ENCODE measurements around the gene NBPF15. TPM values are rescaled to one million over a fixed set of nuclear protein-coding genes. Genes with fewer than 3 reads are reported as not detected.

NBPF15 gene
- polyA plus RNA-seq, 1 donor (not counting 4 experiments of a cell fraction or from before 2014, with no cell fraction given), result 43.6 TPM

Small RNA genes within 50 kb of the gene (small RNA-seq; reads per million reads assigned to genes)
- 0 reads per million in 3 experiments for gene AC246785.4 (ENCODE audit: insufficient read length in 3 of 3, low read depth in 3 of 3, low replicate concordance in 1 of 3)
- gene RNVU1-15 (ENCODE audit: insufficient read length in 3 of 3, low read depth in 3 of 3, low replicate concordance in 1 of 3), result 4.4 to 52.7 (median 45.2) reads per million in 3 experiments

Other genes with a start within 250 kb of the NBPF15 start
- not detected in 3 replicates for gene PPIAL4E, start 88.0 kb downstream of the NBPF15 start, polyA plus RNA-seq
- gene PPIAL4F, start 131.2 kb upstream of the NBPF15 start, polyA plus RNA-seq, result not detected in 3 replicates

Data from keratinocyte (primary cell).